Cardiac fibroblast (primary cell): ENCODE data around the gene ZNF516.

Source experiments
- DNase-seq, 2 donors: peaks; one replicate each; pipeline versions ENCODE4 v3.0.0 to v3.0.0-alpha.2; 2010; ENCODE audit warnings: low read depth in 2 of 2
- H3K4me3 ChIP-seq, 2 donors: replicated peaks in 1 of 2; 1 replicate in 1 of 2; 2 replicates in 1 of 2; pipeline ENCODE4 v1.5.1; 2011; ENCODE audit warnings: low read depth in 2 of 2, low read length in 2 of 2, mild to moderate bottlenecking in 2 of 2, moderate library complexity in 1 of 2
- CTCF ChIP-seq: IDR thresholded peaks from one replicate; pipeline ENCODE4 v1.5.1; 2011; ENCODE audit warnings: low read depth, mild to moderate bottlenecking, low read length, inconsistent platforms

Gene ZNF516

GRCh38 chr18:76471593-76471992, 23.4 kb downstream of the ZNF516 start:
- no peak for DNase-seq

DNA sequence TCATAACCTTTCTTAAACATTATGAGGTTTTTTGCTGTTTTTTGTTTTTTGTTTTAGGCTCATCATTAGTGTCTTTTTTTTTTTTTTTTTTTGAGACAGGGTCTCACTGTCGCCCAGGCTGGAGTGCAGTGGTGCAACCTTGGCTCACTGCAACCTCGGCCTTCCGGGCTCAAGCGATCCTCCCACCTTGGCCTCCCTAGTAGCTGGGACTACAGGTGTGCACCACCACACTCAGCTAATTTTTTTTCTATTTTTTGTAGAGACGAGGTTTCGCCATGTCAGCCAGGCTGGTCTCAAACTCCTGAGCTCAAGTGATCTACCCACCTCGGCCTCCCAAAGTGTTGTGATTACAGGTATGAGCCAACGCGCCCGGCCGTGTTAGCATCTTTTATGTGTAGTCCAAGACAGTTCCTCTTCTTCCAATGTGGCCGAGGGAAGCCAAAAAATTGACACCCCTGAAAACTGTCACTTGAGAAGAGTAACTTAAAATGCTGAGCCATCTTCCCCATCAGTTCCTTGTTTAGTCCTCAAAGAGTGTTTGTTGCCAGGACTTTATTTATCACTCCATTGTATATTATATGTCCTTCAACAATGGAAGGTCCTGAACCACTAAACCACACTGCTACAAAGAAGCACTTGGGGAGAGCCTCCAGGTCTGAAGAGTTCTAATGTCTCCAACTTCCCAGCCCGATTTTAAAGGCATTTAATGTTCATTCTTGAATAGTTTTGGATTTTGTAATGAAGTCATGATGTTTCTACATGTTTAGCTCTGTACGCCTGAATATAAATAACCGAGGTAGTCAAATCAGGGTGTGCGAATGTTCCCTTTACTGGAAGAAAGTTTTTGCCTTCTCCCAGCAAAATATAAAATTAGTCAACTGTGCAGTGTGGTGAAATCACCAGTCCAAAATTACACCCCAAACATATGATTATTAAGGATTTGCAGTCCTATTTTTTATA, 26.4 kb downstream of the ZNF516 start:
- DNase-seq = no peak
- no peak overlapping the region for H3K4me3 ChIP-seq
- TF ChIP-seq CTCF = no peak

More at GRCh38 chr18:76471593-76471992, 23.4 kb downstream of the ZNF516 start:
- H3K4me3 ChIP-seq = no peak overlapping the region
- TF ChIP-seq CTCF = no peak

DNA sequence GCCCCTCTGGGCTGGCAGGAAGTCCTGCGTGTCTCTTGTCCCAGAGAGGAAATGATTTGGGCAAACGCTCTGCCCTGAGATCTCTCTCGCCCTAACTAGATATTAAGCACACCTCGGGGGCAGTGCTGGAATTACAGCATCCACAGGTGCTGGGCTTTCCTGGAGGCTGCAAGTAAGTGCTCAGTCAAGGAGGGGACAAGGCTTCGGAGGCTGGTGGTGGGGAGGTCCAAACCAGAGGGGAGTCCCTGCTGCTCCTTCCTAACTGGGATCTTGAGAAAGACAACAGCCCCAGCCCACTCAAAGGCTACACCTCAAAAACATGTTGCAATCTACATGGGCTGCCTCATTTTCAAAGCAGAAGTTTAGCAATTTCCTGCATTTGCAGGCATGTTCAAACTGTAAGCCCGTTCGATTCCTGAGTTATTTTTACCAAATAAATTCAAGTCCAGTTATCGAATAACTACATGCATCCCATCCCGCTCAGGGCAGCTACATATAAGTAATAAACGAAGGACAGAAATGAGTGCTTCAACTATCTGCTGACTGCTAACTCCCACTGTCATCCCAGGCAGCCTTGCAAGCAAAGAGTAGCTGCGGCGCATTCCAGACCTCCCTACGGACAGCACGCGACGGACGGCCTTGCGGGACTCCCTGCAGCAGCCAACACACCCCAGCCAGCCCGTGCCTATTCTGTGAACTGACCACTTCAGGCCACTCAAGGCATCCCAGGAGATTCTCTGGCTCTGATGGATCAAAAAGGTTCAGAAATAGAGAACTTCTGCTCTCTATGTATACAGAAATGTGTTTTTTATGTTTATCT, 27.5 kb downstream of the ZNF516 start:
- TF ChIP-seq CTCF = no peak
- H3K4me3 ChIP-seq = peak overlapping the region in 1 of 2 donors; percentile 26

GRCh38 chr18:76466410-76466991, 28.5 kb downstream of the ZNF516 start:
- no peak for TF ChIP-seq CTCF
- H3K4me3 ChIP-seq = no peak overlapping the region
- DNase-seq = no peak

More for the DNA sequence above, 27.5 kb downstream of the ZNF516 start:
- DNase-seq = peak; percentile 57 to 58

GRCh38 chr18:76465630-76466409, 29.2 kb downstream of the ZNF516 start:
- no peak overlapping the region for H3K4me3 ChIP-seq
- DNase-seq = no peak
- TF ChIP-seq CTCF = no peak
